Activated T-cell treated with anti-CD3 and anti-CD28 coated beads for 4 hours (primary cell): ENCODE results near the gene IQSEC3.
A peak's percentile ranks its signal among the peaks of the same experiment; 100 is the strongest.

Source experiments
- DNase-seq: peaks from one replicate; pipeline ENCODE4 v3.0.0-alpha.2; 2020

Gene IQSEC3

GRCh38 chr12:84056-84455 lies 17.5 kb downstream of the IQSEC3 start:
- DNase-seq = no peak

- no peak for DNase-seq
These were observed 18.7 kb downstream of the IQSEC3 start for GRCh38 chr12:85191-85666.

GRCh38 chr12:87315-87714 lies 20.7 kb downstream of the IQSEC3 start:
- no peak for DNase-seq

- no peak for DNase-seq
These were observed 21.3 kb downstream of the IQSEC3 start for GRCh38 chr12:87856-88255.

- no peak for DNase-seq
These were observed 23.1 kb downstream of the IQSEC3 start for GRCh38 chr12:89653-90052.

- no peak for DNase-seq
These were observed 24.6 kb downstream of the IQSEC3 start for GRCh38 chr12:91213-91612.

GRCh38 chr12:93266-94005 lies 26.9 kb downstream of the IQSEC3 start:
- DNase-seq = no peak

GRCh38 chr12:96543-96942 lies 30.0 kb downstream of the IQSEC3 start:
- DNase-seq = no peak

- no peak for DNase-seq
These were observed 32.4 kb downstream of the IQSEC3 start for GRCh38 chr12:98924-99352.

GRCh38 chr12:99605-100004 lies 33.0 kb downstream of the IQSEC3 start:
- no peak for DNase-seq

- no peak for DNase-seq
These were observed 35.7 kb downstream of the IQSEC3 start for GRCh38 chr12:101969-102878.

- no peak for DNase-seq
These were observed 36.3 kb downstream of the IQSEC3 start for GRCh38 chr12:102879-103168.

- DNase-seq = no peak
These were observed 36.8 kb downstream of the IQSEC3 start for GRCh38 chr12:103169-103981.

- peak; percentile 2 for DNase-seq
These were observed 38.0 kb downstream of the IQSEC3 start for GRCh38 chr12:104551-105081.

GRCh38 chr12:105696-106095 lies 39.1 kb downstream of the IQSEC3 start:
- no peak for DNase-seq

GRCh38 chr12:106118-106591 lies 39.6 kb downstream of the IQSEC3 start:
- DNase-seq = no peak

GRCh38 chr12:108594-108993 lies 42.0 kb downstream of the IQSEC3 start:
- no peak for DNase-seq

- no peak for DNase-seq
These were observed 42.9 kb downstream of the IQSEC3 start for GRCh38 chr12:109446-109845.

GRCh38 chr12:109872-110271 lies 43.3 kb downstream of the IQSEC3 start:
- DNase-seq = no peak

- DNase-seq = no peak
These were observed 45.3 kb downstream of the IQSEC3 start for GRCh38 chr12:111699-112493.

GRCh38 chr12:113347-113746 lies 46.8 kb downstream of the IQSEC3 start:
- no peak for DNase-seq

- no peak for DNase-seq
These were observed 48.2 kb downstream of the IQSEC3 start for GRCh38 chr12:114626-115211.
